GM12892 (cell line): ENCODE results near the gene FIBCD1.

Source experiments
- POLR2A ChIP-seq: IDR thresholded peaks from 2 replicates; pipeline ENCODE4 v1.6.1; 2011; ENCODE audit warnings: low read depth, low read length, control low read depth
- POLR2AphosphoS5 ChIP-seq: IDR thresholded peaks from 2 replicates; pipeline ENCODE4 v1.6.1; 2011; ENCODE audit warnings: low read depth, low read length, control low read depth
- TAF1 ChIP-seq: IDR thresholded peaks from 2 replicates; pipeline ENCODE4 v1.6.1; 2011; ENCODE audit warnings: low read depth, mild to moderate bottlenecking, control low read depth, low read length, borderline replicate concordance

DNA sequence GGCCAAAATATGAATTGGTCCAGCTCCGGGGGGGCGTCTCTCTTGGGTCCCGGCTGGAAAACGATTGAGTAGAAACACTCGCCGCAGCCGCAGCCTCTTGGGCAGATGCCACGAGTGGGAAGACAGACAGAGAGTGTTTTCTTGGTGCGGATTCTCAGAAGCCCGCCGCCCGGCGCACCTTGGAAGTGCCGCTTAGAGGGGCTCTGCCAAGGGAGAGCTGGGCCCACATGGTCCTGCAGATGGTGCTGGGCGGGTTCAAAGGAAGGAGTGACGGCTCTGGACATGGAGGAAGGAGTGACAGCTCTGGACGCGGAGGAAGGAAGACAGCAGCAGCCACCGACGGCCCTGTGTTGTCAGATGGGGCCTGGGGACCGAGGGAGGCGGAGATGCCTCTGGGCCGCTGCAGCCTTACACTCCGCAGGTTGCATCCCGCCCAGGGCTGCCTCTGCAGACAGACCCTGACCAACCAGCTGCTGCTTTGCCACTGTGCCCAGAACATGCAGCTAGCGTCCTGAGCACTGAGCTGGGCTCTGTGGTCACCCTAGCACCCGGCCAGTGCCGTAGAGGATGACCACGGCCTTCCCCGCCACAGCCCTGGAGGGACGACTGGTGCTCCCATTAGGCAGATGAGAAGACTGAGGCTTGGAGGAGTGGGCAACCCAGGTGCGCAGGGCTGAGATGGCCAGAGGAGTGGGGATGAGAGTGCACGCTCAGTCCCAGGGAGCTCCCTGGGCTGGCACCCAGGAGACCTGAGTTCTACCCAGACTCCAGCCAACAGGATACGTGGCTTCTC is 21.7 kb downstream of the FIBCD1 start:
- TF ChIP-seq POLR2A (no peak), POLR2AphosphoS5 (no peak), TAF1 (no peak)
